ENCODE data around the gene MACROD2. TPM values are rescaled to one million over a fixed set of nuclear protein-coding genes. Genes with fewer than 3 reads are reported as not detected.
A peak's percentile ranks its signal among the peaks of the same experiment; 100 is the strongest.

MACROD2 gene
- polyA plus RNA-seq, 1 donor (not counting 4 experiments of a cell fraction or from before 2014, with no cell fraction given): 0.71 TPM

- dilution Hi-C loops (cut with MboI; ENCODE audit: extremely low pct_ligation_motif_present, low sequenced_read_pairs): no loop called here
These were observed 662.1 kb downstream of the MACROD2 start for GRCh38 chr20:14657266-14658005.

GRCh38 chr20:14664101-14664500 lies 668.8 kb downstream of the MACROD2 start:
- Histone ChIP-seq H4K20me1 (ENCODE audit: control insufficient read depth, extremely low read depth, insufficient read depth, low read length) (no peaks in the 10 kb centered on the region), H3K4me2 (ENCODE audit: control insufficient read depth, extremely low read depth, insufficient read depth, low read depth, low read length) (no peak overlapping the region), H3K27ac (ENCODE audit: control insufficient read depth, insufficient read depth, low read length) (no peak overlapping the region), H3K4me1 (ENCODE audit: control insufficient read depth, extremely low read depth, insufficient read depth, low read length) (no peaks in the 10 kb centered on the region), H3K9me1 (ENCODE audit: control insufficient read depth, extremely low read depth, insufficient read depth, low read length) (no peaks in the 10 kb centered on the region), H2AFZ (ENCODE audit: control insufficient read depth, low read length) (no peak overlapping the region), H3K27me3 (ENCODE audit: control insufficient read depth, extremely low read depth, insufficient read depth, low read length) (no peaks in the 10 kb centered on the region), H3K79me2 (ENCODE audit: control insufficient read depth, insufficient read depth, low read length) (no peaks in the 10 kb centered on the region), H3K9ac (ENCODE audit: control insufficient read depth, extremely low read depth, insufficient read depth, low read length) (no peak overlapping the region), H3K9me3 (ENCODE audit: control insufficient read depth, low read depth, low read length) (no peaks in the 10 kb centered on the region), H3K36me3 (ENCODE audit: control insufficient read depth in 2 of 2, extremely low read depth in 1 of 2, insufficient read depth in 2 of 2, low read length in 2 of 2) (no peaks in the 10 kb centered on the region), H3K4me3 (ENCODE audit: control insufficient read depth in 2 of 3, extremely low read depth in 1 of 3, insufficient read depth in 2 of 3, low read depth in 1 of 3, low read length in 3 of 3) (no peak overlapping the region)
- DNase-seq (ENCODE audit: low read depth, low spot score): no peak
- FAIRE-seq: no peak
- dilution Hi-C loops (cut with MboI; ENCODE audit: extremely low pct_ligation_motif_present, low sequenced_read_pairs): no loop called here
- TF ChIP-seq CTCF (optimal IDR thresholded peaks at IDR 0.05 in 1 of 3, IDR thresholded peaks at IDR 0.05 in 1 of 3, conservative IDR thresholded peaks at IDR 0.05 in 1 of 3; ENCODE audit: extremely low read depth in 1 of 3, insufficient read depth in 2 of 3, low read length in 3 of 3) (no peak), EZH2 (IDR thresholded peaks at IDR 0.05; ENCODE audit: low read length) (no peak)

More at GRCh38 chr20:14657266-14658005, 662.1 kb downstream of the MACROD2 start:
- Histone ChIP-seq H3K9me3 (ENCODE audit: control insufficient read depth, low read depth, low read length) (no peaks in the 10 kb centered on the region), H3K4me2 (ENCODE audit: control insufficient read depth, extremely low read depth, insufficient read depth, low read depth, low read length) (no peak overlapping the region), H4K20me1 (ENCODE audit: control insufficient read depth, extremely low read depth, insufficient read depth, low read length) (no peaks in the 10 kb centered on the region), H3K9ac (ENCODE audit: control insufficient read depth, extremely low read depth, insufficient read depth, low read length) (no peak overlapping the region), H3K36me3 (ENCODE audit: control insufficient read depth in 2 of 2, extremely low read depth in 1 of 2, insufficient read depth in 2 of 2, low read length in 2 of 2) (no peaks in the 10 kb centered on the region), H3K4me3 (ENCODE audit: control insufficient read depth in 2 of 3, extremely low read depth in 1 of 3, insufficient read depth in 2 of 3, low read depth in 1 of 3, low read length in 3 of 3) (no peak overlapping the region), H3K27ac (ENCODE audit: control insufficient read depth, insufficient read depth, low read length) (no peak overlapping the region), H3K4me1 (ENCODE audit: control insufficient read depth, extremely low read depth, insufficient read depth, low read length) (no peaks in the 10 kb centered on the region), H3K9me1 (ENCODE audit: control insufficient read depth, extremely low read depth, insufficient read depth, low read length) (no peaks in the 10 kb centered on the region), H3K79me2 (ENCODE audit: control insufficient read depth, insufficient read depth, low read length) (no peaks in the 10 kb centered on the region), H3K27me3 (ENCODE audit: control insufficient read depth, extremely low read depth, insufficient read depth, low read length) (no peaks in the 10 kb centered on the region), H2AFZ (ENCODE audit: control insufficient read depth, low read length) (peak overlapping the region; percentile 0)
- FAIRE-seq (no peak), DNase-seq (ENCODE audit: low read depth, low spot score) (no peak)
- no peak for TF ChIP-seq EZH2 (IDR thresholded peaks at IDR 0.05; ENCODE audit: low read length)
- TF ChIP-seq CTCF (optimal IDR thresholded peaks at IDR 0.05 in 1 of 3, IDR thresholded peaks at IDR 0.05 in 1 of 3, conservative IDR thresholded peaks at IDR 0.05 in 1 of 3; ENCODE audit: extremely low read depth in 1 of 3, insufficient read depth in 2 of 3, low read length in 3 of 3): no peak
